GM19324 (cell line): ENCODE results near the gene KCNK1.
A peak's percentile ranks its signal among the peaks of the same experiment; 100 is the strongest.
"Not testable (repeated sequence)": the region's sequence is repeated elsewhere in the genome, so short reads cannot be mapped to it uniquely, and the experiment has no call there.

Experiments used
- ATAC-seq: cut with Tn5 transposase; IDR thresholded peaks from one replicate; pipeline ENCODE4 v1.9.1; 2021; ENCODE audit warnings: mild to moderate bottlenecking, moderate library complexity; ENCODE audit not compliant: unreplicated experiment, low FRiP score

Gene KCNK1

DNA sequence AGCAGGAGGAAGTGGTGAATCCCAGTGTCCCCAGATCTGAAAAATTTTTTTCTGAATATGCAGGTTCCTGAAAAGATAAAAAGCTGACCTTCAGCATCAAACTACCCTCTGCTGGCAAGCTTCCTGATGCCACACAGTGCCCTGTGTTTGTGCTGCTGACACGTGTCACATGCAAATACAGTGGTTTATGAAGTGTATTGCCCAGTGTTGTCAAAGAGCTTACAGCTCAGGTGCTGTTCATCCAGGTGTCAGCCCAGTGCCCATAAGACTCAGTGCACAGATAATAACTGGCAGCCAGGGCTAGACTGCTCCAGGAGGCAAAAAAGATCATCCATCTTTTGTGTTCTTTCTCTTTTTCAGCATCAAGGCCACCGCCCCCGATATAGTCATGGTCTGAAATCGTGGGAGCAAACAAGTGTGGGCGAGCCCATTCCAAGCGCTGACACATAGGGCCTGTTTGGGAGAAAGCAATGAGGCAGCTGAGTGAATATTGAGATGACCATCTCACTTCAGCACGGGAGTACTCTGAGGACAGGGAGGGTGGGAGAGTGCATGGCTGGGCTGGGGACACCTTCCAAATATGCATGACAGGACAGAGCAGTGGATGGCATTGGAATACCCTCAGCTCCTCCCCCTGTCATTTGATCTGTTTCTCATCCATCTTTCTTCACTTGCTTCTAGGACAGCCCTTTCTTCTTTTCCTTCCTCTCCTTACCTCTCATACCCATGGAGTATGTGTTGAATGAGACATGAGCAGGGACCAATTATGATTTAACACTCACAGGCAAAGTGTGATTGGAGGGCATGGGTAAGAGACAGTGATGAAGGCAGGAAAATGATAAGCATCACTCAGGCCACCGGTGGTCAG lies 6.4 kb upstream of the KCNK1 start:
- peak; percentile 98 for ATAC-seq

DNA sequence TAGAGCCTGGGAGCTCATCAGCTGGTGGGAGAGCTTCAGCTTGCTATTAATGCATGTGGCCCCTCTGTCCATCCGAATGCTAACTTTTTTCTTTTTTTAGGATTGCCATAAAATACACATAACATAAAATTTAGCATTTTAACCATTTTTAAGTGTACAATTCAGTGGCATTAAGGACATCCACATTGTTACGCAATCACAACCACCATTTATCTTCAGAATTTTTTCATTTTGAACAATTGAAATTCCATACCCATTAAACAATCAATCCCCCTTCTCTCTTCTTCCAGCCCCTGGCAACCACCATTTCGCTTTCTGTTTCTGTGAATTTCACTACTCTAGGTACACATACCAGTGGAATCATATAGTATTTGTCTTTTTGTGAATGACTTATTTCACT lies 4.9 kb upstream of the KCNK1 start:
- no peak for ATAC-seq

DNA sequence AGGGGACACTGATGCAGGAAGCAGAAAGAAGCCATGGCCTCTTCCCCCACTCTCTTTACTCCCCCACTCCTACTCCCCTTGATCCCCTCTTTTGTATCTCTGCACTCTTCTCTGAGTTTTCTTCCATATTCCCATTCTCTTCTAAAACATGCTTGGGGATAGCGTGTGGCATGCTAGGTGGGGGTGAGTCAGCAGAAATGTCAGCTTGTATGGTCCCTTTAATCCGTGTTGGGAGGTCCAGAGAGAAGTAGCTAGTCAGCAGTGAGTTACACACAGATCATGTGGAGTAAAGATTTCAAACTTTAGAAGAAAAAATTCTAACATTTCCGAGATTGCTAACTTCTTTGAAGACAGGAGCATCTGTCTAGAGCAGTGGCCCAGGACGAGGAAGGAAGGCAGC lies 4.0 kb upstream of the KCNK1 start:
- no peak for ATAC-seq

DNA sequence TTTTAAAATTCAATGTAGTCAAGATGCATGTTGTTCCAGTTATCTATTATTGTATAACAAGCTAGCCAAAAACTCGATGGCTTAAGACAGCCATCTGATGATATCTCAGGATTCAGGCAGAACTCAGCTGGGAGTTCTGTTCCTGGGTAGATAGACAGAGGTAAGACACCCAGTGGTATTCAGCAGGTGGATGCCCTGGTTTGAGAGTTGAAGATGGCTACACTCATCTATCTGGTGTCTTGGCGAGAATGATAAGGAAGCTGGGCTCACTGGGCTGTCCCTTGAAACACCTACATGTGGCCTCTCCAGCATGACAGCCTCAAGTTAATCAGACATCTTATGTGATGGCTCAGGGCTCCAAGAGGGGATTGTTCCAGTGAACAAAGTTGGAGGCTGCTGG lies 3.3 kb upstream of the KCNK1 start:
- no peak for ATAC-seq

DNA sequence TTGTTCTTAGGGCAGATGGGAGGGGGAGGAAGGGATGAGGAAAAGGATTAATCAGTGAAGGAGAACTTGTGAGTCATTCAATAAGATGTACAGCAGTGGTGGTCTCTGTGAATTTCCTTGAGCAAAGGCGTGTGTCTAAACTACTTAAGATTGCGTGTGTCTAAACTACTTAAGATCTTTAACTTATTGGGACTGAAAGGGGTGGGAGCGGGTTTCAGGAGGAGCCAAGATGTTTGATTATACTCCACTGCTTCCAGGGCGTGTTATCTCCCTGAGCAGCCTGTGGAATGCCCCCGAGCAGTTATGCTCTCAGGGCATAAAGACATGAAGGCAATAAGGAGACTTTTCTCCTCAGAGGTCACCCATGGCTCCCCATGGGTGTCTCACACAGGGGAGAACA lies 2.5 kb upstream of the KCNK1 start:
- not testable (repeated sequence) for ATAC-seq

DNA sequence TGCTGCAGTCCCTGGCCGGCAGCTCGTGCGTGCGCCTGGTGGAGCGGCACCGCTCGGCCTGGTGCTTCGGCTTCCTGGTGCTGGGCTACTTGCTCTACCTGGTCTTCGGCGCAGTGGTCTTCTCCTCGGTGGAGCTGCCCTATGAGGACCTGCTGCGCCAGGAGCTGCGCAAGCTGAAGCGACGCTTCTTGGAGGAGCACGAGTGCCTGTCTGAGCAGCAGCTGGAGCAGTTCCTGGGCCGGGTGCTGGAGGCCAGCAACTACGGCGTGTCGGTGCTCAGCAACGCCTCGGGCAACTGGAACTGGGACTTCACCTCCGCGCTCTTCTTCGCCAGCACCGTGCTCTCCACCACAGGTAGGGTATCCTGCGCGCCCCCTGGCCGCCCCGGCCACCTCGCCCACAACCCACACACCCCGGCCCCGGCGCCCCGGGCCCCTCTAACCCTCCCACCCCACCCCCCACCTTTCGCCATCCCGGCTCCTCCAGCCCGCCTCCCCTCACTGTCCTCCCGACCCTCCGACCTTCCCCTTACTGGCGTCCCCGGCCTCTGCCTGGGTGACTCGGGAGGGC lies 352 bp downstream of the KCNK1 start:
- ATAC-seq, result peak; percentile 49

DNA sequence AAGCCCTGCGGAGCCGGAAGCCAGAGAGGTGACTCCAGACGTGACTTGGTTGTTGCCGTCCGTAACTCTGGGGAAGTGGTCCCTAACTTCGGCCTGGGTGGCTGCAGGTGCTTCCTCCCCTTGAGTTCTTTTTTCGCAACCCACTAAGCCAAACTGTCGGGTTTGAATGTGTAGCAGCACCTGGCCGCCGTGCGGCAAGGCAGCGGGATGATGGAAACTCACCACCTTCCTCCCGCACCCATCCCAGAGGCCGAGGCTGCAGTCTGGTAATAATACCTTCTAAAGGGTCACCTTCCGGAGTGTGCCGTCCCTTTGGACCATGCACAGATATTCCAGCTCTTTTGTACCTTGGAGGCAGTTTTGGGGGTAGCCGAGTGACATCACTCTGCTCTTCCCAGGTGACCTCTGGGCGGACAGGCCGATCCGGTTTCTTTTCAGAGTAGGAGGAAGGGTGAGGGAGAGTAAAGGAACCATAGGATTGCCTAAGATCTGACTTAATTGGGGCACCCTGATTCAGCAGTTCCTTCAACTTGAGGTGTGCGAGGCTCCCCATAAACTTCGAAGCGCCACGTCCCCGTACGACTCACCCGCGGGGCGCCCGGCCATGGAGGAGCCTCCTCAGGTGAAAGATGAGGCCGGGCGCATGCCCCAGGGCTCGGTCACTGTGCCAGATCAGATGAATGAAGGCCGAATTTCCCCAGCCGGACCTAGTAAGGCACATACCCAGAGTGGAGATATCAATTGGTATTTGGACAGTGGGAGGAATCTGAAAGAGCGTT lies 1.0 kb downstream of the KCNK1 start:
- ATAC-seq, result peak; percentile 63

DNA sequence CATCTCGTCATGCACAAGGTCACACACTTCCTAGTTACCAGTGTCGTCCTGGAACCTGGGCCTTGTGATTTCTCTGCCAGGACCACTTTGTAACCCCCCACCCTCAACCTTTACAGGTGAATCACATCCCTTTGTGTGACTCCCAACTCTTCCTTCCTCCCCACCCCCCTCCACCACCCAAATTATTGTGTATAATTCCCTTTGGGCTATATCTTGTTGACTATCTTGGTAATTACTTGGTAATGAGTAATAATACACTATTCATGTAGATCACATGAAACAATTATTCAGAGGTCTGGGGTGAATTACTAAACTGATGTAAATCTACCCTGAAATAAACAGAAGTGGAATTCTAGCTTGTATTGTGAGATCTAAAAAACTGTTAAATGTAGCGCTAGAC lies 1.7 kb downstream of the KCNK1 start:
- no peak for ATAC-seq

DNA sequence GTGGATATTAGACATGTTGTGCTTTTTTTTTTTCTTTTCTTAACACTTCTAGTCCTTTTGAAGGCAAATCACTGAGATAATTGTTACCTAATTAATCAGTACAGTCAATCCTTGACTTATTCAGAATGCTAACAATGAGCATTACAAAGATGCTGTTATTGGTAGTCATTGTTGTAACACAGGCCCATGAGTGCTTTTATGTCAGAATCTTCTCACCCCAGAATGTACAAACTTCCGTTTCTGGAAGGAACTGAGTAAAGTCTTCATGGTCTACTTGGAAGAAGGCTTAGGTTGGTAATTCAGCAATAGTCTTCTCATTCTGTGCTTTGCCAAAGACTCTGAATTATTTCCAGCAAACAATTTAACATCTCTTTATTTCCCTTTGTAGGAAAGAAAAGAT lies 3.1 kb downstream of the KCNK1 start:
- ATAC-seq, result no peak

DNA sequence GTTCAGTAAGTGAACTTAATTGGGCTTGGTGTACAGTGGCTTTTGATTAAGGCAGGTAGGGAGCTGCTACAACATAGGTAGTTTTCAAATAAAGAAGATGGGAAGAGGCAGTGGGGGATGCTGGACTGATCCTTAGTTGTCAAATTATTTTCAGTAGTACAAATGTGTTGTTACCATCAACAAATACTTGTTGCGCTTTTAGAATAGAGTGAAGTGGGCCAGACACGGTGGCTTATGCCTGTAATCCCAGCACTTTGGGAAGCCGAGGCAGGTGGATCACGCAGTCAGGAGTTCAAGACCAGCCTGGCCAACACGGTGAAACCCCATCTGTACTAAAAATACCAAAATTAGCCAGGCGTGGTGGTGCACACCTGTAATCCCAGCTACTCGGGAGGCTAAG lies 5.5 kb downstream of the KCNK1 start:
- ATAC-seq, result not testable (repeated sequence)

DNA sequence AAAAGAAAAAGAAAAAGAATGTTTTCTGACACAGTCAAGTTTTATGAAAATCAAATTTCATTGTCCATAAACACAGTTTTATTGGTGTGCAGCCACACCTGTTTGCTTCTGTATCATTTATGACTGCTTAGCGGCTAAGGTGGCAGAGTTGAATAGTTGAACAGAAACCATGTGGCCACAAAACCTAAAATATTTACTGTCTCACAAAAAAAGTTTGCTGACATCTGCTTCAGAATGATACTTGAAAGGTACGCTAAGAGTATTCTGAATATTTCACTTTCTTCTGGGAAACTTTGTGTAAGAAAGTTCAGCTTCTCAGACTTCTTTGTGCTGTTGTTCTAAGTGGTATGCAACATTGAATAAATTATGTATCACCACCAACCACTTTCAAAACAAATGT lies 6.2 kb downstream of the KCNK1 start:
- peak; percentile 73 for ATAC-seq

DNA sequence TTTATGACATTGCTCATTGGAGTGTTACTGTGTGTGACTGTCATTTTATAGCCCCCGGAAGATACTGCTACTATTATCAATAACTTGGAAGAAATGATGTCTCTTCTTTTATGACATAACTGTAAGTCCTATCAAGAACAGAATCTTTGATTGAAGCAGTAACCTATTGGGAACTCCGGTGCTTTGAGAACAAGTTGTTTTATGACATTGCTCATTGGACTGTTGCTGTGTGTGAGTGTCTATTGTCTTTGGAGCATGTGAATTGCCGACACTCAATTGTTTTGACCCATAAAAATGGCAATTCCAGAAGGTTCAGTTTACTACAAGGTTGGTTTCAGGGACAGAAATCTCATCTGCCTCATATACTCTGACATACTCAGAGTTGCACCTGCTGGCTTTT lies 8.0 kb downstream of the KCNK1 start:
- ATAC-seq, result no peak

DNA sequence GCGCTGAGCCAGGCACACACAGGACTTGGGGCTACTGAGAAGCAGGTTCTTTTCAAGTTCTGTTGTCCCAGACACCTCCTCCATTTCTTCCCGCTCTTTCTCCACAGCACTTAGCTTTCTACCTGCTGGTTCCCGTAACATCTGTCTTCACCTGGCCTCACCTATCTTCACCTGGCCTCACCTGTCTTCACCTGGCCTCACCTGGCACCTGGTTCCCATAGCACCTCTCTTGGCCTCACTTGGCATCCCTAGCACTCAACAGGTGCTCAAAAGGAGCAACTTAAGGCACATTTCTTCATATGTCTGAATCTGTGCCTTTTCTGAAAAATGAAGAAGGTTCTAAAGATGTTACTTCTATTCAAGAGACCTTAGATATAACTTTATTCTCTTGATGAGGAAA lies 10.4 kb downstream of the KCNK1 start:
- ATAC-seq, result no peak

DNA sequence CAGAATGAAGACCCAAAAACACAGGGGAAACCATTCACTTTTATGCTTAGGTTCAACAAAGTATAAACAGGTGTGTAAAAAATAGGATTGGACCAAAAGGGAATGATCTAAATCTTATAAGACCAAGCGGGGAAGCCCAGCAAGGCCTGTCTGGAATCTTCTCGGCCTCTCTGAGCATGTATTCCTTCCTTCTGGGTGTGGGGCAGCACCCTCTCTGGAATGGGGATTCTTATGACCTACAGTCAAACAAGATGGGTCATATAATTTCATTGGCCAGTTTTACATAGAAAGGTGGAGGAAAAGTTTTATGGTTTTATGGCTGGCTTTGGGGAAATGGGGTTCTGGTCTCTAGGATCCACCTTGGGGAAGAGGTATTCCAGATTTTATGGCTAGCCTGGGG lies 11.2 kb downstream of the KCNK1 start:
- ATAC-seq, result no peak

DNA sequence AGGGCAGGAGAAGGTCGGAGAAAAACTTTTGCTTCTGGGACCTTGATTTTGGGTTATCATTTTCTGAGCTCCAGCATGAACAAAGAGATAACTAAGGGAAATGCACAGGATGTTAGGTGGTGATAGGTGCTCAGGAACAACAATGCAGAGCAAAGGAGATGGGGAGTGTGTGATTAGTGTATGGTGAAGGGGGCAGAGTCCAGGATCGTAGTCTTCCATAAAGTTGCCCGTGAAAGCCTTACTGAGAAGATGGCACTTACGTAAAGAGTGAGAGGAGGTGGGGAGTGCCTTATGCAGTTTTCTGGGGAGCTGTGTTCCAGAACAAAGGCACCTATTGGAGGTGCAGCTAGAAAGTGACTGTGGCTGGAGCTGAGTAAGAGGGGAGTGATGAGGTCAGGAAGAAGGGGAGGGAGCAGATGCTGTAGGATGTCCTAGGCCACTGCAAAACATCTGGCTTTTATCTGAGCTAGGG lies 11.6 kb downstream of the KCNK1 start:
- no peak for ATAC-seq

DNA sequence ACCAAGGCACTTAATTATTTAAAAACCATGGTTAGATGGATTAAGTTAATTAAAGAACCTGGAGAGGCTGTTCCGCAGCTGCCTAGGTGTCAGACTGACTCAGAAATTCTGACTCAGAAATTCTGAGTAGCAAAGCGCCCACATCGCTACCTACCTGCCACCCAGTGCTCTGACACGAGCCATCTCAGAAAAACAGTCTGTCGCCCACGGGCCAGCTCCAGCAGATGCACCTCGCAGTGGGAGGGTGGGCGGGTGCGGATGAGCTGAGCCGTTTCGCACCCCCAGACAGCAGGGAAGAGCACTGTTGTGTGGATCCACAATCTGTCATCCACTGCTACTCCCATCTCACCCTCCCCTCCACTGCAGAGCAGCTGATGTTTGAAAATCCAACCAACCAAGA lies 13.5 kb downstream of the KCNK1 start:
- ATAC-seq, result peak; percentile 32

DNA sequence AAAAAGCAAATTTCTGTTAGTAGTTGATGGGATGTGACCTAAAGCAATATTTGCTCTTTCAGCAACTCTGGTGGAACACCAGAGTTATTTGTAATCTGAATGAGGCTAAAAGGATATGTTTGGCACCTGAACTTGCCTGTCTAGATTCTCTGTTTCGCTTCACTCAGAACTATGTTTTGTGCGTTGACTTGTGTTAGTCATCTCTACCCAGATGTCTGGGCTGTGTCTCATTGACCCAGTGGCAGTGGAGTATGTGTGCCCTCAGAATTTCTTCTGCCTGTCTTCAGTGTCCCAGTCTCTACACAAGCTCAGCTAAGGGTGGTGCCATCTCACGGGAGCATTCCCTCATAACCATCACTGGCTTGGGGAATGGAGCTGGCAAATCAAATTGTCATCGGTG lies 13.9 kb downstream of the KCNK1 start:
- peak; percentile 90 for ATAC-seq

DNA sequence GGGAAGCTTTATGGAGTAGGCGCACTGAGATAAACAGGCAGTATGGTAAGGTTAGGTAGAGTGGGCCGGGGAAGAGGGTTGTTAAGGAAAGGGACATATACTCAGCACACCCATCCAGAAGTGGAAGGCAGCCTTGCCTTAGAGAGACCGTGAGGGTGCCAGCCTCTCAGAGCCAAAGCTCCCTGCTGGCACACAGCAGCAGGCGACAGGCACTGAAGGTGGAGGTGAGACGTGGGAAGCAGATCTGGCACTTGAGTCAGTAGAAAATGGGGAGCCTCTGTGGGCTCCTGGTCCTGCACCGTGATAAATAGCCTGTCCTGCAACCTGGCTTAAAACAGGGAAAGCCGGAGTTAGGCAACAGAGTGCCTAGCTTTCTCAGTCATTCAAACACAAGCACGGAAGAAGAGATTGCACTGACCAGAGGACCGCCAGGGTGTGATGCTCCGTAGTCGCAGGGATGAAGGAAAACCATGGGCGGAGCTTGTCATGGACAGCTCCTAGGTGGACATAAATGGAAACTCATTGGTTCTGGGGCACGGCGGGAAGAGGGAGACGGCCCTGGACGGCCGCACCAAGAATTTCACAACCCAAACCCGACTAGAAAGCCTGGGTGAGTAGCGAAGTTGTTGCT lies 15.5 kb downstream of the KCNK1 start:
- ATAC-seq, result no peak

DNA sequence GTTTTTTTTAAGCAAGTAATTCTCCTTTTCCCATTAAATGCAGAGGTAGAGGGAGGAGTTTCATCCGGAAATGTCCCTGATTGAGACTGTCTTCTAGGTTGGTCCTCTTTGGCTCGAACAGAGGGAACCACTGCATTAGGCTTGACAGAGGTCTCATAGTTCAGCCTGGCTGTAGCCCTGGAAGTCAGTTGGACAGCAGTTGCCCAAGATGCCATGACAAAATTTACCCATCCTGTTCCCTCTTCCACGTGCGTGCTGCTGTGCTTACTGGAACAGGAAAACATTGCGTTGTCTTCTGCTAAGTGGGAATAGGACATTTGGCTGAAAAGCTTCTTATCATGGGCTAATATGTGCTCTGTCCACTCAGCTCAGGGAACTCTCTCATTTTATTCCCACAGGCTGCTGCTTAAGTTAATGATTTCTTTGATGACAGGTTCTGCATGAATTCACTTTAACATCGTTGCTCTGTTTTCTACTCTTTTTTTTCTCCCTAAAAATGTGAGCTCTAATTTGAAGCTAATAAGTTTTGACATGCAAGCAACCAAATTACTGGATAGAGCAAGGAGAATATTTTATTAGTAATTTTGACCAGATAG lies 18.0 kb downstream of the KCNK1 start:
- ATAC-seq, result no peak

DNA sequence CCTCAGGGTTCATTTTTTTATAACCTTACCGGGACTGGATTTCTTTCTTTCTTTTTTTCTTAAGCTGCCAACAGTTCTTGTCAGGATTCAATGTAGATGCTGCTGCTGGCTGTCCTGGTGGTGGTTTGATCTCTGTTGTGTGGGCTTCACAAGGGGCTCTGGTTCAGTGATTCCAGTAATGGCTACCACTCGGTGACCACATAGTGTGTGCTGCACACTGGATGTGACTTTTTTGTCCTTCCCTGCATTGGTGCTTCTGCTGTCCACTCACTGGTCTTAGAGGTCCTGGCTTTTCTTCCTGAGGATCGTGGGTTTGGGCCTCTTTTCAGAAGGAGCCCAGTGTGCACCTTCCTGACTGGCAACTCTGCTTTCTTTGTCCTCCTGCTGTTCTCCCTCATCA lies 18.5 kb downstream of the KCNK1 start:
- ATAC-seq, result no peak
